ENCODE data around the gene ZFP69. TPM values are rescaled to one million over a fixed set of nuclear protein-coding genes. Genes with fewer than 3 reads are reported as not detected.
A peak's percentile ranks its signal among the peaks of the same experiment; 100 is the strongest.

ZFP69 gene
- total RNA-seq, 1 donor from 2014 or later, result 5.2 TPM

DNA sequence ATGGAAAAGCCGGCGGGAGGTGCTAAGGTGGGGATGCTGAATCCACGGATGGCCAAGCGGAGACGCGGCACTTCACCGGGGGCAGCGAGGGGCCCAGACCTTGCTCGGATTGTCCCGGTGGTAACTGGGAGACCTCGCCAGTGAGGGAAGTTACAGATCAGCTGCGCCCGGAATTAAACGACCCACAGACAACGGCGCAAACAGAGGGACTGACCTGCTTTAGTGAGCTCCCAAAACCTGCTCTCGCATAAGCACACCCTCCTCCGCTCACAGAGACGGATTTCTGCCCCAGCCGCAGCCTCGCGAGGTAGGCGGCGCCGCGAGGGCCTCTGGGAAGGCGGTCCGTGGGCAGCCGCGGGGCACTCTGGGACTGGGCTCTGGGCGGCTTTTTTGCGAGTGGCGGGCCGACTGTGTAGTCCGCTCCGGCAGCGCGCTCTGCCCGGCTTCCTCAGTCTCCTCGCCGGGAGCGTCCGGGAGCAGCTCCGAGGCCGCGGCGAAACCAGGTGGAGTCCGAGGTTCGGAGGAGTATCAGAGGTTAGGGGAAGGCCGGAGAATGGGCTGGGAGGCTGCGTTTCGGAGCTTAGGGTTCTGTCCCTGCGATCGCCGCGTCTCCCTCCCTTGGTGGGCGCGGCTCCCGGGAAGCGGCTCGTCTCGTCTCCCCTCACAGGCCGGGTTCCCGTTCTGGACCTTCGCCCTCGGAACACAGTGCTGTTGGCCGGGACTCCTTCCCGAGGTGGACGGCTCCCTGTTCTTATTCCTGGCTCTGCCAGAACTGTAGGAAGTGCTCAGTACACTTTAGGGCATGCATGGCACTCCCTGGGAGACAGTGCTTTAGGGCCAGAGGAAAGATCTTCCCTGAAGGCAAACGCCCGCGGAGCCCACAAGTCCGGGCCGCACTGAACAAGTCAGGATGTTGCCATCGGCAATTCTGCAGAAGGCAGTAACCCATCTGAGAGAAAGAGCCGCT lies 31.6 kb downstream of the ZFP69 start, which contains the start of gene EXO5:
TSS of gene EXO5 (plus strand) at position 393 of the 967 bp plus-strand sequence. CDS start 5,778 bp downstream, outside the sequence.
- Mint-ChIP-seq H3K36me3 (ENCODE audit: insufficient read depth) (peaks cover 49% of the 10 kb centered on the region), H3K4me3 (ENCODE audit: low read depth) (peak within 1 kb of the TSS; percentile 87), H3K27ac (peak within 1 kb of the TSS; percentile 90), H3K4me1 (ENCODE audit: low read depth) (peaks cover 8% of the 10 kb centered on the region), H3K27me3 (no peaks in the 10 kb centered on the region), H3K9me3 (ENCODE audit: low read depth) (peaks cover 31% of the 10 kb centered on the region)
- TF ChIP-seq, protein P1, sequence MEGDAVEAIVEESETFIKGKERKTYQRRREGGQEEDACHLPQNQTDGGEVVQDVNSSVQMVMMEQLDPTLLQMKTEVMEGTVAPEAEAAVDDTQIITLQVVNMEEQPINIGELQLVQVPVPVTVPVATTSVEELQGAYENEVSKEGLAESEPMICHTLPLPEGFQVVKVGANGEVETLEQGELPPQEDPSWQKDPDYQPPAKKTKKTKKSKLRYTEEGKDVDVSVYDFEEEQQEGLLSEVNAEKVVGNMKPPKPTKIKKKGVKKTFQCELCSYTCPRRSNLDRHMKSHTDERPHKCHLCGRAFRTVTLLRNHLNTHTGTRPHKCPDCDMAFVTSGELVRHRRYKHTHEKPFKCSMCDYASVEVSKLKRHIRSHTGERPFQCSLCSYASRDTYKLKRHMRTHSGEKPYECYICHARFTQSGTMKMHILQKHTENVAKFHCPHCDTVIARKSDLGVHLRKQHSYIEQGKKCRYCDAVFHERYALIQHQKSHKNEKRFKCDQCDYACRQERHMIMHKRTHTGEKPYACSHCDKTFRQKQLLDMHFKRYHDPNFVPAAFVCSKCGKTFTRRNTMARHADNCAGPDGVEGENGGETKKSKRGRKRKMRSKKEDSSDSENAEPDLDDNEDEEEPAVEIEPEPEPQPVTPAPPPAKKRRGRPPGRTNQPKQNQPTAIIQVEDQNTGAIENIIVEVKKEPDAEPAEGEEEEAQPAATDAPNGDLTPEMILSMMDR (IDR thresholded peaks at IDR 0.05; ENCODE audit: unreplicated experiment), result no peak
- DNase-seq (ENCODE audit: low spot score, unreplicated experiment), result peak; percentile 55

- no peak overlapping the region for H3K4me3 Mint-ChIP-seq (ENCODE audit: low read depth)
Measured at GRCh38 chr1:40519517-40519916, 42.4 kb downstream of the ZFP69 start.

DNA sequence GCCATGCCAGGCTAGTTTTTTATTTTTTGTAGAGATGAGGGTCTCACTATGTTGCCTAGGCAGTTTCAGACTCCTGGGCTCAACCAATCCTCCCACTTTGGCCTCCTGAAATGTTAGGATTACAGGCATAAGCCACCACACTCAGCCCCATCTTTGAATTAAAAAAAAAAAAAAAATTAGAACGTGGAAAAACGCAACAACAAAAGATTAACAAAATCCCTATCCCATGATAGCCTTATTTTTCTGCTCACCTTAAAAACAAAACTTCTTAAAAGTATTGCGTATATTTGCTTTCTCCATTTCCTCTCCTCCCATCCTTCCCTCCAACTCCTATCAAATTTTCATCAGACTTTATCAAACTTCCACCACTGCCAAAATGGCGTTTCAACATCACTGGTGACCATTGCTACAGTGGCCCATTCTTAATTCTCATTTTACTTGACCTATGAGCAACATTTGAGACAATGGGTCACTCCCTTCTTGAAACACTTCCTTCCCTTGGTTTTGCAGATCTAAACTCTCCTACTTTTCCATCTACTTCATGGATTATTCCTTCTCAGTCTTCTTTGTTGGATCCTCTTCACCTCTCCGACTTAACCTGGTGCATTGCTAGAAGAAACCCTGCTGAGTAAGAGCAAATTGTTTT lies 53.8 kb downstream of the ZFP69 start:
- H3K9me3 Mint-ChIP-seq (ENCODE audit: low read depth), result peaks cover 12% of the 10 kb centered on the region

More at GRCh38 chr1:40519517-40519916, 42.4 kb downstream of the ZFP69 start:
- Mint-ChIP-seq H3K27me3 (no peaks in the 10 kb centered on the region), H3K36me3 (ENCODE audit: insufficient read depth) (peaks cover 45% of the 10 kb centered on the region), H3K27ac (no peak overlapping the region), H3K4me1 (ENCODE audit: low read depth) (no peaks in the 10 kb centered on the region), H3K9me3 (ENCODE audit: low read depth) (peaks cover 59% of the 10 kb centered on the region)
- DNase-seq (ENCODE audit: low spot score, unreplicated experiment), result no peak
- TF ChIP-seq, protein P1 (IDR thresholded peaks at IDR 0.05; ENCODE audit: unreplicated experiment), result no peak

DNA sequence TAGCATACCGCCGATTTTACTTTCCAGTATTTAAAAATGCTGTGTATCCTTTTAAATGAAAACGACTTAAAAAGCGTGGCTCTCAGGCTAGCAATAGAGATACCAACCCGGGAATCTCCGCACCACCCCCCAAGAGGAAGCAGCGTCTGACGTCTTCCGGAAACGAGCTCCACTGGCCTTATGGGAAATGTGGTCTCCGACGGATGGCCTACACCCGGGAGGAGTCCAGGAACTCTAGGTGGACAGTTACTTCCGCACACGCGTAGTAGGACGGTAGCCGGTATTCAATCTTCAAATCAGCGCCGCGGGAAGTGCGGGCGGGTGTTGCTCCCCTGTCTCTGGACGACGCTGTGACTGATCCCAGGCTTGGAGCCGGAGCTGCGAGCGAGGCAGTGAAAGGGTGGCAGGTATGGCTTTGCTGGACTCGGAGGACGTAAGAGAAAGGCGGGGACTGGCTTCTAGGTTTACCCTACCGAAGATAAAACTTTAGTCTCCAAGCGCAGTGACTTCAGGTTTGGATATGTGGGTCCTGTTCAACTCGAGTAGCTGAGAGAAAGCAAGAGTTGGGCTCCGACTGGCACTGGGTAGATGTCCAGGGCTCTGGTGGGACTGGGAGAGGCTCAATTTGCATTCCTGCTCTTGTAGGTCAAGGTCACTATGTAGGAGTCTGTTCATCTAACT lies 54.4 kb downstream of the ZFP69 start, which contains the start of gene ZNF684:
TSS of gene ZNF684 (plus strand) at position 257 of the 681 bp plus-strand sequence. CDS start 1,530 bp downstream, outside the sequence.
- H3K27me3 Mint-ChIP-seq, result peaks cover 3% of the 10 kb centered on the region
- TF ChIP-seq, protein P1 (IDR thresholded peaks at IDR 0.05; ENCODE audit: unreplicated experiment), result no peak

More for the DNA sequence above, 53.8 kb downstream of the ZFP69 start:
- H3K36me3 Mint-ChIP-seq (ENCODE audit: insufficient read depth), result peaks cover 3% of the 10 kb centered on the region
- H3K27me3 Mint-ChIP-seq, result peaks cover 3% of the 10 kb centered on the region
- H3K4me3 Mint-ChIP-seq (ENCODE audit: low read depth), result peak overlapping the region; percentile 91
- TF ChIP-seq, protein P1 (IDR thresholded peaks at IDR 0.05; ENCODE audit: unreplicated experiment), result no peak
- no peak for DNase-seq (ENCODE audit: low spot score, unreplicated experiment)
- H3K4me1 Mint-ChIP-seq (ENCODE audit: low read depth), result peaks cover 19% of the 10 kb centered on the region
- H3K27ac Mint-ChIP-seq, result peak overlapping the region; percentile 96

More for the DNA sequence above, 54.4 kb downstream of the ZFP69 start, which contains the start of gene ZNF684:
- peaks cover 9% of the 10 kb centered on the region for H3K9me3 Mint-ChIP-seq (ENCODE audit: low read depth)
- peak; percentile 38 for DNase-seq (ENCODE audit: low spot score, unreplicated experiment)
- peak within 1 kb of the TSS; percentile 96 for H3K27ac Mint-ChIP-seq
- peak within 1 kb of the TSS; percentile 91 for H3K4me3 Mint-ChIP-seq (ENCODE audit: low read depth)
- peaks cover 1% of the 10 kb centered on the region for H3K36me3 Mint-ChIP-seq (ENCODE audit: insufficient read depth)
- H3K4me1 Mint-ChIP-seq (ENCODE audit: low read depth), result peaks cover 19% of the 10 kb centered on the region
